Measurements from ENCODE around the gene GTF2F1.
"Not testable (repeated sequence)": the region's sequence is repeated elsewhere in the genome, so short reads cannot be mapped to it uniquely, and the experiment has no call there.

GTF2F1 gene

GRCh38 chr19:6393074-6393982 lies at the start of gene GTF2F1:
Gene GTF2F1 (minus strand): TSS chr19:6393164. CDS start chr19:6392995, 169 bp downstream.
- DNase-seq (ENCODE audit: low spot score) = peak; percentile 96

- no peak for DNase-seq (ENCODE audit: low spot score)
Measured at GRCh38 chr19:6442087-6442688, 49.2 kb upstream of the GTF2F1 start.

- no peak for DNase-seq (ENCODE audit: low spot score)
Measured at GRCh38 chr19:6440905-6441304, 47.9 kb upstream of the GTF2F1 start.

- DNase-seq (ENCODE audit: low spot score) = no peak
Measured at GRCh38 chr19:6439743-6440142, 46.8 kb upstream of the GTF2F1 start.

- no peak for DNase-seq (ENCODE audit: low spot score)
Measured at GRCh38 chr19:6433663-6434062, 40.7 kb upstream of the GTF2F1 start, which contains the start of gene SLC25A41. Gene SLC25A41 (minus strand): TSS chr19:6433763. CDS start chr19:6433693, 70 bp downstream.

GRCh38 chr19:6433165-6433564 lies 40.2 kb upstream of the GTF2F1 start:
- no peak for DNase-seq (ENCODE audit: low spot score)

- DNase-seq (ENCODE audit: low spot score) = no peak
Measured at GRCh38 chr19:6431891-6432290, 38.9 kb upstream of the GTF2F1 start.

GRCh38 chr19:6429419-6430221 lies 36.7 kb upstream of the GTF2F1 start:
- no peak for DNase-seq (ENCODE audit: low spot score)

GRCh38 chr19:6428692-6429418 lies 35.9 kb upstream of the GTF2F1 start:
- not testable (repeated sequence) for DNase-seq (ENCODE audit: low spot score)

GRCh38 chr19:6427131-6427530 lies 34.2 kb upstream of the GTF2F1 start:
- no peak for DNase-seq (ENCODE audit: low spot score)

- DNase-seq (ENCODE audit: low spot score) = peak; percentile 6
Measured at GRCh38 chr19:6425732-6426620, 33.0 kb upstream of the GTF2F1 start.

- peak; percentile 100 for DNase-seq (ENCODE audit: low spot score)
Measured at GRCh38 chr19:6424939-6425731, 32.2 kb upstream of the GTF2F1 start.

- DNase-seq (ENCODE audit: low spot score) = peak; percentile 11
Measured at GRCh38 chr19:6424195-6424938, 31.4 kb upstream of the GTF2F1 start, which contains the start of gene KHSRP. Gene KHSRP (minus strand): TSS chr19:6424811. CDS start chr19:6424701, 110 bp downstream.

GRCh38 chr19:6423499-6424194 lies 30.7 kb upstream of the GTF2F1 start:
- no peak for DNase-seq (ENCODE audit: low spot score)

GRCh38 chr19:6421075-6422014 lies 28.4 kb upstream of the GTF2F1 start:
- DNase-seq (ENCODE audit: low spot score) = no peak

GRCh38 chr19:6418562-6418932 lies 25.6 kb upstream of the GTF2F1 start:
- DNase-seq (ENCODE audit: low spot score) = no peak

Data from globus pallidus (tissue), 1 donor.